Calu3 (cell line): ENCODE data around the gene TMSB15C. TPM values are rescaled to one million over a fixed set of nuclear protein-coding genes. Genes with fewer than 3 reads are reported as not detected.

ENCODE experiments used
- BruUV-seq: library from RNA; stranded (reverse); fragments of 400-500 nt; replicated peaks from 2 replicates; lab custom pipeline; 2021; lab: Mats Ljungman, UMichigan
- CTCF ChIA-PET: fragments of 300-600 bp; sonication (Branson Sonifier 250); formaldehyde crosslinking; loops from one replicate; lab custom pipeline; 2022; ENCODE audit warnings: antibody characterized with exemption; lab: Charles Lee
- DNase-seq: peaks from one replicate; pipeline ENCODE4 v3.0.0; 2022
- H3K27ac Mint-ChIP-seq: one replicate; pipeline ENCODE4 v1.8.0; 2022; ENCODE audit warnings: mixed read lengths; ENCODE audit not compliant: unreplicated experiment
- H3K27me3 Mint-ChIP-seq: one replicate; pipeline ENCODE4 v1.8.0; 2022; ENCODE audit warnings: mixed read lengths; ENCODE audit not compliant: unreplicated experiment
- H3K36me3 Mint-ChIP-seq: one replicate; pipeline ENCODE4 v1.8.0; 2022; ENCODE audit warnings: mild to moderate bottlenecking, moderate library complexity, mixed read lengths; ENCODE audit not compliant: insufficient read depth, unreplicated experiment
- H3K4me1 Mint-ChIP-seq: one replicate; pipeline ENCODE4 v1.8.0; 2022; ENCODE audit warnings: mild to moderate bottlenecking, low read depth, mixed read lengths; ENCODE audit not compliant: unreplicated experiment
- H3K4me3 Mint-ChIP-seq: one replicate; pipeline ENCODE4 v1.8.0; 2022; ENCODE audit warnings: mild to moderate bottlenecking, low read depth, moderate library complexity, mixed read lengths; ENCODE audit not compliant: unreplicated experiment
- H3K9me3 Mint-ChIP-seq: one replicate; pipeline ENCODE4 v1.8.0; 2022; ENCODE audit warnings: low read depth, mixed read lengths; ENCODE audit not compliant: unreplicated experiment
- intact Hi-C: fragments of 100-400 bp; cut with micrococcal nuclease; formaldehyde crosslinking; loops from one replicate; pipeline ENCODE4 v1.10.0; 2022; ENCODE audit not compliant: unreplicated experiment
- total RNA-seq: library from RNA; stranded (reverse); gene quantifications from 2 replicates; pipeline ENCODE4 v1.2.3, GENCODE V29; 2022
- TF ChIP-seq, protein P1 (sequence below): fragments of 200-600 bp; IDR thresholded peaks from one replicate; pipeline ENCODE4 v1.8.0; 2022; ENCODE audit warnings: antibody characterized with exemption; ENCODE audit not compliant: unreplicated experiment

The TMSB15C gene
- total RNA-seq, 1 experiment from 2014 or later: 4.7 TPM

GRCh38 chrX:104047171-104047570, 28.9 kb downstream of the TMSB15C start:
- CTCF ChIA-PET: no interaction called here
- Mint-ChIP-seq H3K27me3 (peaks cover 80% of the 10 kb centered on the region), H3K36me3 (no peaks in the 10 kb centered on the region), H3K9me3 (no peaks in the 10 kb centered on the region), H3K27ac (no peak overlapping the region), H3K4me1 (no peaks in the 10 kb centered on the region), H3K4me3 (no peak overlapping the region)
- TF ChIP-seq, protein P1, sequence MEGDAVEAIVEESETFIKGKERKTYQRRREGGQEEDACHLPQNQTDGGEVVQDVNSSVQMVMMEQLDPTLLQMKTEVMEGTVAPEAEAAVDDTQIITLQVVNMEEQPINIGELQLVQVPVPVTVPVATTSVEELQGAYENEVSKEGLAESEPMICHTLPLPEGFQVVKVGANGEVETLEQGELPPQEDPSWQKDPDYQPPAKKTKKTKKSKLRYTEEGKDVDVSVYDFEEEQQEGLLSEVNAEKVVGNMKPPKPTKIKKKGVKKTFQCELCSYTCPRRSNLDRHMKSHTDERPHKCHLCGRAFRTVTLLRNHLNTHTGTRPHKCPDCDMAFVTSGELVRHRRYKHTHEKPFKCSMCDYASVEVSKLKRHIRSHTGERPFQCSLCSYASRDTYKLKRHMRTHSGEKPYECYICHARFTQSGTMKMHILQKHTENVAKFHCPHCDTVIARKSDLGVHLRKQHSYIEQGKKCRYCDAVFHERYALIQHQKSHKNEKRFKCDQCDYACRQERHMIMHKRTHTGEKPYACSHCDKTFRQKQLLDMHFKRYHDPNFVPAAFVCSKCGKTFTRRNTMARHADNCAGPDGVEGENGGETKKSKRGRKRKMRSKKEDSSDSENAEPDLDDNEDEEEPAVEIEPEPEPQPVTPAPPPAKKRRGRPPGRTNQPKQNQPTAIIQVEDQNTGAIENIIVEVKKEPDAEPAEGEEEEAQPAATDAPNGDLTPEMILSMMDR: no peak
- DNase-seq: no peak
- intact Hi-C loops: no loop called here
- BruUV-seq: no TSS peak

DNA sequence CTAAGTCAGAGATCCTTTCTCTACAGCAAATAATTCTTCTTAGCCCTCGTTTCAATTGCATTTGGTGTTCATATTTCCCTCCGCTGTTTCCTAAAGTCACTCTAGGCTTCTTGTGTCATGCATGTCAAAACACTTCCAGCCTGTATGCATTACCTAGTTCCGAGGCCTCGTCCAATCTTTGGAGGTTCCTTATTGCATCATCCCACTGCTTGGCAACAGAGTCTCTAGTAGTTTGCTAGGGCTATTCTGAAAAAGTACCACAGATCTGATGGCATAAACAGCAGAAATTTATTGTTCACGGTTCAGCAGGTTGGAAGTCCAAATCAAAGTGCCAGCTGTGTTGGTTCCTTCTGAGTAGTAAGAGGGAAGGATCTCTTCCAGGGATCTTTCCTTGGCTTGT, 30.4 kb downstream of the TMSB15C start:
- CTCF ChIA-PET: no interaction called here
- H3K4me1 Mint-ChIP-seq: no peaks in the 10 kb centered on the region
- no peak overlapping the region for H3K4me3 Mint-ChIP-seq
- H3K27ac Mint-ChIP-seq: no peak overlapping the region
- DNase-seq: no peak
- H3K9me3 Mint-ChIP-seq: no peaks in the 10 kb centered on the region
- BruUV-seq: no TSS peak
- TF ChIP-seq, protein P1: no peak
- intact Hi-C loops: no loop called here
- peaks cover 88% of the 10 kb centered on the region for H3K27me3 Mint-ChIP-seq
- no peaks in the 10 kb centered on the region for H3K36me3 Mint-ChIP-seq

- H3K27ac Mint-ChIP-seq: no peak overlapping the region
- no peaks in the 10 kb centered on the region for H3K9me3 Mint-ChIP-seq
- intact Hi-C loops: no loop called here
- H3K4me3 Mint-ChIP-seq: no peak overlapping the region
- no TSS peak for BruUV-seq
- TF ChIP-seq, protein P1: no peak
- no peaks in the 10 kb centered on the region for H3K36me3 Mint-ChIP-seq
- peaks cover 78% of the 10 kb centered on the region for H3K27me3 Mint-ChIP-seq
- DNase-seq: no peak
- H3K4me1 Mint-ChIP-seq: no peaks in the 10 kb centered on the region
- CTCF ChIA-PET: no interaction called here
Measured at GRCh38 chrX:104041003-104041402, 35.0 kb downstream of the TMSB15C start.

DNA sequence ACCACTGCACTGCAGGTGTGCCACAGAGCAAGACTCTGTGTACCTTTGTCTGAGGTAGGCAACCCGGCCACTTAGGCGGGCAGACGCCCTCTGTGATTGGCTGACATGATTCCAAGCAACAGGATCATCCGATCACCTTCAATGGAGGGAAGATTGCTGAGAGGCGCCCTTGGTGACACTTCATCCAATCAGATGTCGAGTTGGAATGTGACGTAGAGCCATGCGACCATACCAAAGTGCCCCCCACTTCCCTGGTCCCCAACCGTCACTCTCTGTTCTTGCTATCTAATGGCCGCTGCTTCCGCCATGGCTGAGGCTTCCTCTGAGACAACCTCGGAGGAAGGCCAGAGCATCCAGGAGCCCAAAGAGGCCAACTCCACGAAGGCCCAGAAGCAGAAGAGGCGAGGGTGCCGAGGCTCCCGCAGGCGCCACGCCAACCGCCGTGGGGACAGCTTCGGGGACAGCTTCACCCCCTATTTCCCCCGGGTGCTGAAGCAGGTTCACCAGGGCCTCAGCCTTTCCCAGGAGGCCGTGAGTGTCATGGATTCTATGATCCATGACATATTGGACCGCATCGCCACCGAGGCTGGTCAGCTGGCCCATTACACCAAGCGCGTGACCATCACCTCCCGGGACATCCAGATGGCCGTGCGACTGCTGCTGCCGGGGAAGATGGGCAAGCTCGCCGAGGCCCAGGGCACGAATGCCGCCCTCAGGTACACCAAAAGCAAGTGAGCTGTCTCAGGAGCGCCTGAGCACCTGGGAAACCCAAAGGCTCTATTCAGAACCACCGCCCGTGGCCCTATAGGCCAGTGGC, 36.1 kb downstream of the TMSB15C start, which contains the start of gene H2BW2:
Gene H2BW2, plus strand, starts transcription at position 268 of the 817 bp plus-strand sequence. Its CDS starts 39 bp downstream, at position 307.
- no TSS peak for BruUV-seq
- Mint-ChIP-seq H3K4me1 (no peaks in the 10 kb centered on the region), H3K9me3 (no peaks in the 10 kb centered on the region), H3K36me3 (no peaks in the 10 kb centered on the region), H3K27ac (no peak within 1 kb of the TSS), H3K27me3 (peaks cover 78% of the 10 kb centered on the region), H3K4me3 (no peak within 1 kb of the TSS)
- CTCF ChIA-PET: no interaction called here
- TF ChIP-seq, protein P1: no peak
- no peak for DNase-seq
- intact Hi-C loops: no loop called here

Other genes starting within 250 kb of the TMSB15C start
- gene RAB9B, start 244.0 kb downstream of the TMSB15C start, total RNA-seq: 1.3 and 1.5 TPM in 2 replicates
- 7.7 and 8.2 TPM in 2 replicates for gene TMSB15B, start 113.6 kb downstream of the TMSB15C start, total RNA-seq
- not detected in 2 replicates for gene H2BW1, start 62.5 kb downstream of the TMSB15C start, total RNA-seq
- gene H2BW2, start 36.3 kb downstream of the TMSB15C start, total RNA-seq: not detected in 2 replicates
- 0.52 and 0.61 TPM in 2 replicates for gene ZCCHC18, start 36.3 kb upstream of the TMSB15C start, total RNA-seq
- gene SLC25A53, start 80.8 kb upstream of the TMSB15C start, total RNA-seq: 5.9 and 6.9 TPM in 2 replicates
- 31.6 and 31.9 TPM in 2 replicates for gene FAM199X, start 90.2 kb upstream of the TMSB15C start, total RNA-seq
- not detected in 2 replicates for gene ESX1, start 178.7 kb upstream of the TMSB15C start, total RNA-seq